Stomach (tissue), 9 donors: ENCODE measurements around the gene PRDM5. TPM values are rescaled to one million over a fixed set of nuclear protein-coding genes. Genes with fewer than 3 reads are reported as not detected.

Experiments
- DNase-seq, 2 donors: peaks; one replicate each; pipeline versions ENCODE4 v3.0.0 to v3.0.0-alpha.2; 2013 to 2019
- H3K27ac ChIP-seq, 5 donors: fragments of 200-600 bp in 4 of 5; sonication (generic) in 4 of 5; one replicate each; pipeline ENCODE4 v1.5.1; 2013 to 2019; ENCODE audit warnings: mild to moderate bottlenecking in 1 of 5, moderate library complexity in 1 of 5
- H3K27me3 ChIP-seq, 3 donors: fragments of 200-600 bp; sonication (generic); one replicate each; pipeline ENCODE4 v1.5.1; 2017 to 2019; ENCODE audit warnings: mixed run types in 1 of 3
- H3K36me3 ChIP-seq, 4 donors: fragments of 200-600 bp; sonication (generic); 1 replicate in 3 of 4; 2 replicates in 1 of 4; pipeline ENCODE4 v1.5.1; 2016 to 2019
- H3K4me1 ChIP-seq, 4 donors: fragments of 200-600 bp; sonication (generic); one replicate each; pipeline ENCODE4 v1.5.1; 2016 to 2019
- H3K4me3 ChIP-seq, 4 donors: fragments of 200-600 bp; sonication (generic) in 3 of 4; one replicate each; pipeline ENCODE4 v1.5.1; 2016 to 2019; ENCODE audit warnings: mild to moderate bottlenecking in 1 of 4
- H3K9me3 ChIP-seq, 4 donors: fragments of 200-600 bp; sonication (generic); one replicate each; pipeline ENCODE4 v1.5.1; 2016 to 2019
- CTCF ChIP-seq, 7 experiments: fragments of 450-650 bp in 4 of 7; fragments of 200-600 bp in 3 of 7; sonication (generic) in 3 of 7; IDR thresholded peaks; one replicate each; pipeline ENCODE4 v1.5.1; 2016 to 2019; ENCODE audit warnings: antibody characterized with exemption in 7 of 7, control low read depth in 2 of 7, mild to moderate bottlenecking in 1 of 7
- EP300 ChIP-seq: sonication (generic); formaldehyde crosslinking; IDR thresholded peaks from one replicate; pipeline ENCODE4 v1.6.1; 2017; ENCODE audit warnings: antibody characterized with exemption
- POLR2A ChIP-seq, 4 donors: fragments of 450-650 bp; IDR thresholded peaks; one replicate each; pipeline ENCODE4 v1.6.1; 2016; ENCODE audit warnings: antibody characterized with exemption in 4 of 4, control low read depth in 2 of 4, mild to moderate bottlenecking in 1 of 4, moderate library complexity in 1 of 4
- POLR2AphosphoS5 ChIP-seq, 3 donors: sonication (generic); formaldehyde crosslinking; IDR thresholded peaks; one replicate each; pipeline ENCODE4 v1.6.1; 2016; ENCODE audit warnings: antibody characterized with exemption in 3 of 3
- WGBS, 5 donors: extraction: QIAGEN DNeasy Blood & Tissue Kit in 3 of 5; methylation state at CpG; one replicate each; pipeline versions ENCODE4 v1.1.5 to v1.1.7; 2013 to 2018; 5-methylcytosine and 5-hydroxymethylcytosine counted together
- intact Hi-C: fragments of 100-400 bp; cut with DNase I; formaldehyde crosslinking; loops from one replicate; pipeline ENCODE4 v1.15.1; 2023; ENCODE audit warnings: low total_unique reads
- polyA plus RNA-seq, 3 donors: library from polyadenylated mRNA; stranded (reverse); fragments of 200-250 nt; gene quantifications; one replicate each; pipeline ENCODE4 v1.2.3, GENCODE V29; 2013
- total RNA-seq, 5 donors: library from RNA; depleted of rRNA; stranded (reverse); fragments of >200 nt; gene quantifications; one replicate each; pipeline versions ENCODE4 v1.1.0 to v1.2.3, GENCODE V29; 2014 to 2016
- donor health status: healthy with polysubstance abuse.
- donor health status: Bipolar disorder and iron deficiency.
- donor health status: healthy.

Gene PRDM5
- total and polyA plus RNA-seq, 8 donors: 1.5 to 64.7 (median 10.7) TPM

- no peak for DNase-seq
- TF ChIP-seq POLR2AphosphoS5 (IDR thresholded peaks at IDR 0.05) (no peak), POLR2A (IDR thresholded peaks at IDR 0.05) (no peak), CTCF (IDR thresholded peaks at IDR 0.05) (no peak), EP300 (no peak)
- no peak overlapping the region for H3K4me3 ChIP-seq
- no peaks in the 10 kb centered on the region for H3K36me3 ChIP-seq
- H3K9me3 ChIP-seq: no peaks in the 10 kb centered on the region
- H3K27me3 ChIP-seq: no peaks in the 10 kb centered on the region
- 90 to 93% (median 92%) methylated on average over 3 of the region's 3 CpGs for WGBS, 5 donors
- H3K4me1 ChIP-seq: no peaks in the 10 kb centered on the region
- H3K27ac ChIP-seq: no peak overlapping the region
- intact Hi-C loops: no loop called here
Observed at GRCh38 chr4:120821977-120822376, 100.5 kb downstream of the PRDM5 start.

DNA sequence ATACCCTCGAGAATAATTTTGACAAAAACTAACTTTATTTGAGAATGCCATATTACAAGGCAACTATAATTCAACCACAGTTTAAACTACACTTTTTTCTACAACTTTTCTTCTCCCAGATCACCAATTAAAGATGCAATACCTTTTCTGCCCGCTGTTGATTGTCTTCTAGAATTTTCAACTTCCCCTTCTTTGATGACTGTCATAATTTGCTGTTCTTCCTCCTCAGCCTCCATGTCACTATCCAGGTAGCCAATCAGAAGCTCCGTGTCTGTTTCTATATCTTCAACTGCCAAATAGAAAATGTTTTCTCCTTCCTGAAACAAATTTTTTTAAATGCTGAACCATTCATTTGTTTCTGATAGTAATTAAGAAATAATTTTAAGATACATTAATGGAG lies 101.5 kb downstream of the PRDM5 start:
- no peaks in the 10 kb centered on the region for H3K4me1 ChIP-seq
- 90 to 96% (median 95%) methylated on average over 3 of the region's 3 CpGs for WGBS, 5 donors
- TF ChIP-seq EP300: no peak
- no peak for TF ChIP-seq POLR2A (IDR thresholded peaks at IDR 0.05)
- no peak for TF ChIP-seq CTCF (IDR thresholded peaks at IDR 0.05)
- no peak for TF ChIP-seq POLR2AphosphoS5 (IDR thresholded peaks at IDR 0.05)

GRCh38 chr4:120819805-120820437 lies 102.6 kb downstream of the PRDM5 start:
- Histone ChIP-seq H3K27me3 (no peaks in the 10 kb centered on the region), H3K4me1 (no peaks in the 10 kb centered on the region), H3K9me3 (no peaks in the 10 kb centered on the region), H3K4me3 (no peak overlapping the region), H3K36me3 (peaks cover 0 to 8% (median 0%) of the 10 kb centered on the region in 4 donors), H3K27ac (no peak overlapping the region)
- WGBS, 5 donors: 85 to 93% (median 88%) methylated on average over 6 of the region's 6 CpGs
- no peak for DNase-seq
- no peak for TF ChIP-seq POLR2AphosphoS5 (IDR thresholded peaks at IDR 0.05)
- no peak for TF ChIP-seq POLR2A (IDR thresholded peaks at IDR 0.05)
- no peak for TF ChIP-seq EP300
- TF ChIP-seq CTCF (IDR thresholded peaks at IDR 0.05): no peak
- intact Hi-C loops: no loop called here

More for the DNA sequence above, 101.5 kb downstream of the PRDM5 start:
- H3K27me3 ChIP-seq: no peaks in the 10 kb centered on the region
- H3K4me3 ChIP-seq: no peak overlapping the region
- H3K27ac ChIP-seq: no peak overlapping the region
- intact Hi-C loops: no loop called here
- H3K9me3 ChIP-seq: no peaks in the 10 kb centered on the region
- no peak for DNase-seq
- peaks cover 0 to 6% (median 0%) of the 10 kb centered on the region in 4 donors for H3K36me3 ChIP-seq

- H3K4me3 ChIP-seq: no peak overlapping the region
Observed at GRCh38 chr4:120816296-120816965, 106.1 kb downstream of the PRDM5 start.

More at GRCh38 chr4:120816296-120816965, 106.1 kb downstream of the PRDM5 start:
- Histone ChIP-seq H3K4me1 (no peaks in the 10 kb centered on the region), H3K27ac (no peak overlapping the region), H3K27me3 (no peaks in the 10 kb centered on the region), H3K36me3 (peaks cover 0 to 8% (median 0%) of the 10 kb centered on the region in 4 donors), H3K9me3 (no peaks in the 10 kb centered on the region)
- TF ChIP-seq POLR2AphosphoS5 (IDR thresholded peaks at IDR 0.05): no peak
- no peak for TF ChIP-seq CTCF (IDR thresholded peaks at IDR 0.05)
- TF ChIP-seq EP300: no peak
- no peak for TF ChIP-seq POLR2A (IDR thresholded peaks at IDR 0.05)
- intact Hi-C loops: no loop called here
- DNase-seq: no peak
- 89 to 94% (median 90%) methylated on average over 13 of the region's 13 CpGs for WGBS, 5 donors
